GM18868 (cell line): ENCODE results near the gene THSD4.

Source experiments
- ATAC-seq: cut with Tn5 transposase; IDR thresholded peaks from one replicate; pipeline ENCODE4 v1.9.1; 2021; ENCODE audit warnings: mild to moderate bottlenecking, moderate library complexity; ENCODE audit not compliant: unreplicated experiment

THSD4 gene

DNA sequence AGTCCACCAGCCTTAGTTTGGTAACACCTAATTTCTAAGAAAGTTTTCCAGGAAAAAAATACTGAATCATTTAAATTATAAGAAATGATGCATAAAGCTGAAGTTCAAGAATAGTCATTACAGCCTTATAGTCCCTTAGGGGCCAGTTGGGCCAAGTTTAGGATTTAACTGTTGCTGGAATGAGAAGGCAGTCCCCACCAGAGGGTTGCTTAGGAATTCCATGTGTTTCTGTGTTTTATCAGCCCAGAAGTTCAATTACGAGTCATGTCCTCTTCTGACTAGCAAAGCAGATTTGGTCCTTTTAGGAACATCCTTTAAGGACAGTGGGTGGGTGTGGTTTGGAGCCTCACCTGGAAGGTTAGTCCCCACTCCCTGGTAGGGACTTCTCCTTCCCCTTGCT lies 638.1 kb downstream of the THSD4 start:
- no peak for ATAC-seq

DNA sequence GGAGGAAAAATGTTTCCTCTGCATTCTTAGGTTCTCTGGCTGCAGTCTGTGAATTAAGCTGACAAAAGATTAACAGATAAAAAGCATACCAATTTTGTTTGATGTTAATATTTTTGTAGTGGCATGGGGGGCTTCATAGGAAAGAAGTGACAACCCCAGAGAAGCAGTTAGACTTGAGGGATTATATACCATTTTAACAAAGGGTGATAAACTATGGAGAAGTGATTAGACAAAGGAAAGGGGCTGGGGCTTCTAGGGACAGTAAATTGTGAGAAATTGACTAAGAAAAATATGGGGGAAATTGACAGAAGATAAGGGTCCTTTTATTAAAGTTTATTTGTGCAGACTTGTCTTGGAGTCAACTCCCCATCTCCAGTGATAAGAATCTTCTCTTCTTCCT lies 639.4 kb downstream of the THSD4 start:
- ATAC-seq, result no peak

DNA sequence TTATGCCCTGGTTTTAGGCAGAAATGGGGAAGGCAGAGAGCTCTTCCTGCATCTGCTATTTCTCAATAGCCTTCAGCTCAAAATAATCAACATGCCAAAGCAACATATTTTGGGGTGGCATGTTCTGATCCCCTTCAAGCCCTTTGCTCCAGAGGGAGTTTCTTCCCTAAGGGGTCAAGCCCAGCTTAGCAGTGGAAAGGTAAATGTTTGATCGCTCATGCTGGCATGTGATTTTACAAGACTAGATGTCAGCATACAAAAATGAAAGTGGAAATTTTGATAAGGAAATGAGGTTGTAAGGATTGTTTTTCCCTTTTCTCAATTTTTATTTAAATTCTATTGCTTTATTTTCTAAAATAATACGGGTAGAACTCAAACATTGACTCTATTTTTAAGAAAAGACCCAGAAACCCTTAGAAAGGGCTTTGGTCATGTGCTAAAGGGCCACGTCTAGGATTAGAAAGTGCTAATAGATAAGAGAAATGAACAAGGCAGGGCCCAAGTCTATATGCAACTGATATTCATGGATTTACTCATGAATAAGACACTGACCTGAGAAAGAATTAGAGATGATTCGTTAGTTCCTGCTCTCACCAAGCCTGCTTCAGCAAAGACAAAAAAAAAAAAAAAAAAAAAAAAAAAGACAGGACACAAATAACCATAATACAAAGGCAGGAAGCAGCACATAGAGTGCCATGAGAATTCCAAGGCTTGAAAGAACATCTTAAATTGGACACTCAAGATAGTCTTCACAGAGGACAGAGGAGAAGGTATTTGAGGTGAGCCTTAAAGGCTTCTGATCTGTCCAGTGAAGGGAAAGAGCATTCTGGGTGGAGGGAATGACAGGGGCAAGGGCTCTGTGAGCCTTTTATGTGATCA lies 640.1 kb downstream of the THSD4 start:
- ATAC-seq, result no peak

DNA sequence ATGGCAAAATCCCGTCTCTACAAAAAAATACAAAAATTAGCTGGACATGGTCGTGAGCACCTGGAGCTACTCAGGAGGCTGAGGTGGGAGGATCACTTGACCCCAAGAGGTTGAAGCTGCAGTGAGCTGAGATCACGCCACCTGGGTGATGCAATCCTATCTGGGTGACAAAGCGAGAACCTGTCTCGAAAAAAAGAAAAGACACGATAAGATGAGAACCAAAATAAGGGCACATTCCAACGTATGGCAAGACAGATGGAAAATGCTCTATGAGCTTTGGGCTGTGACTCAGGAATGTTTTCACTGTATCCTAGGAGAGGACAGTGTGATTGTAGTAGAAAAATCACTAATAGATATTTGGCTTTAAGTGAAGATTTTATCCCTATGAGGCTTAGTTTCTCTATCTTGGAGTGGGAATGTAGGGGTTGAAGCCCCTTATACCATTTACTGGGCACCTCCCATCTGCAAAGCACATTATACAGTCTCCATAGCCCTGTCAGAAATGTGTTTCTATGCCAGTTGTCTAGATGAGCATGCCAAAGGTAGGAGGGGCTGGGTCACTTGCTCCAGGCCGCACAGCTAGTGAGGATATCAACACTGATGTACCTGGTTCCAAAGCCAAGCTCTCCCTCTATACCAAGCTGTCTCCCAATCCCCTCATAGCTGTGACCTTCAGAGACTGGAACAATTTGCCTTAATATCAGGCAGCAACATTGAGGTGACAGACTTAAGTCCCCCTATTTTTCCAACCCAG lies 641.5 kb downstream of the THSD4 start:
- ATAC-seq, result no peak

DNA sequence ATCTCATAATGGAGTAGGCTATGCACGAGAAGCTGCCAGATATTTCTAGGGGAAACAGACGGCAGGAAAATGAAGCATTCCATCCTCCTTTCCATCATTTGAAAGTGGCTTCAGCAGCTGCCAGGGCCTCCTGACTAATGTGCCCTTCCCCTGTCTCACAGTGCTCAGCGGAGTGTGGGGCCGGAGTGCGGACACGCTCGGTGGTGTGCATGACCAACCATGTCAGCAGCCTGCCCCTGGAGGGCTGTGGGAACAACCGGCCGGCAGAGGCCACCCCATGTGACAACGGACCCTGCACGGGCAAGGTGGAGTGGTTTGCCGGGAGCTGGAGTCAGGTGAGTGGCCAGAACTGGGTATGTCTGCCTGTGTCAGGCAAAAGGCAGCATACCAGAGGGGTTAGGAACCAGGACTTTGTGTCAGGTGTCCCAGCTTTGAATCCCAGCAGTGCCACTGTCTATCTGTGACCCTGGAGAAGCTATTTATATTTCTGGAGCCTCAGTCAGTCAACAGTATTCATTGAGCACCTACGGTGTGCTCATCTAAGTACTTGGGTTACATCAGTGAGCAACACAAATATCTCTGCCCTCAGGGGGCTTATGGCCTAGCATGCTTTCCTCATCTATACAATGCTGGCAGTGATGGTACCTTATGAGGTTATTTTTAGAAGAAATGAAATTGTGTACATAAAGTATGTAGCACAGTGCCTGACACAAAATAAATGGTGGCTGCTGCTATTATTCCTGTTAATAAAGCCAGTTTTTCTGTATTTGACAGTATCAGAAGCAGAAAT lies 642.7 kb downstream of the THSD4 start:
- no peak for ATAC-seq

DNA sequence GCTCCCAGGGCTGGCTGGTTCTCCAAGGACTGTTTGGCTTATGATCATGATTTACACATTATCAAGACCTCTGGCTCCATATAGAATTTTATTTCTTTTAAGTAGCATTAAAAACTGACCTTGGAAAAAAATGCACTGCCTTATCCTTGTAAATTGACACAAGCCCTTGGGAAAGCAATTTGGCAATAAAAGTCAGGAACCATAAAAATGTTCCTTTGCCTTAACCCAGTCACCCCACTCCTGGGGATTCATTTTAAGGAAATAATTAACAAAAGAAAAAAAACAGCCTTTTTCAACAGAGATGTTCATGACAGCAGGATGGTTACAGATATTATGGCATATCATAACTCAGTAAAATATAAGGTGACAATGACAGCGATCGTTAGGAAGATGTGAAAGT lies 643.4 kb downstream of the THSD4 start:
- ATAC-seq, result no peak

DNA sequence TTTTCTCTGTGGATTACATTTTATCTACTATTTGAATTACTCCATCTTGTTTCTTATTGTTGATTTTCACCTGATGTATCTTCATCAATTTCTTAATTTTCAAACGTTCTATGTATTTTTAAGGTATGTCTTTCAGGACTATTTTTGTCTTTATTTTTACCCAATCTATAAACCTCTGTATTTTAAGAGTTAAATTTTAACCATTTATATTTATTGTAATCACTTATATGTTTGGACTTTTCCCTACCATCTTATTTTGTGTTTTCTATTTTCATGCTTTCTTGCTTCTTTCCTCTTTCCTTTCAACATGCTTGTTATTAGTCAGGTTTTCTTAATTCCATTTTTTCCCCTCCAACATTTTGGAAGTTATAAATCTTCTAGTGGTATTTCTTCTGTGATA lies 645.6 kb downstream of the THSD4 start:
- ATAC-seq, result no peak

DNA sequence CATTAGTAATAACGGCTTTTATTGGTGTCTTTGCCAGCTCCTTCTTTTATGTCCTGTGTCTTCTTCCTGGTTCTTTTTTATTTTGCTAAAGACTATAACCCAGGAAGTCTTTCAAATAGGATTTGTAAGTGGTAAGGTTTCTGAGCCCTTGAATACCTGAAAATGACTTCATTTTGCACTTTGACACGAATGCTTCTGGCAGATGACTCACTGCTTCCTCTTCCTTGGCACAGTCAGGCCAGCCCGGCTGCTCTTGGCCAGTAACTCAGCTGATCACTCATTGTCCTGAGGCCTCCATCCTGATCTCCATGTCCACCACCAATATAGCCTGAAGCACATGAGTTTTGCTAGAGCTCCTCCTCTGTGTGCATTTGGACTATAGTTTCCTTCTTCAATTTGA lies 646.4 kb downstream of the THSD4 start:
- ATAC-seq, result no peak

DNA sequence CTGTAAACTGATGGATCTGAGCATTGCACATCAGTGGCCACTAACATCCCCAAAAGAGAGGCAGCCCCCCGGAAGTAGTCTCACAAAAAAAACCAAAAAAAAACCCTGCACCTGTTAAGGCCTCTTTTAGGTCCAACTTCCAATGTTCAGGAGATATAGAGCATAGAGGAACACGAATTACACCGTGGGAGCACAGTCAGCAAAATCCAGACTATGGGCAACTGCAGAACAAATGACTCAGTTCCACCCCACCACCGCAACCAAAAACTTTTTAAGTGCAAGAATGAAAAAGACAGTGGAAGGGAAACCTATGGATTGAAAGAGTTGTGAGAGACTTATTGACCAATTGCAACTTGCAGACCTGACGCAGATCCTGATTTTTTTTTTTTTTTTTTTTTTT lies 652.9 kb downstream of the THSD4 start:
- no peak for ATAC-seq

DNA sequence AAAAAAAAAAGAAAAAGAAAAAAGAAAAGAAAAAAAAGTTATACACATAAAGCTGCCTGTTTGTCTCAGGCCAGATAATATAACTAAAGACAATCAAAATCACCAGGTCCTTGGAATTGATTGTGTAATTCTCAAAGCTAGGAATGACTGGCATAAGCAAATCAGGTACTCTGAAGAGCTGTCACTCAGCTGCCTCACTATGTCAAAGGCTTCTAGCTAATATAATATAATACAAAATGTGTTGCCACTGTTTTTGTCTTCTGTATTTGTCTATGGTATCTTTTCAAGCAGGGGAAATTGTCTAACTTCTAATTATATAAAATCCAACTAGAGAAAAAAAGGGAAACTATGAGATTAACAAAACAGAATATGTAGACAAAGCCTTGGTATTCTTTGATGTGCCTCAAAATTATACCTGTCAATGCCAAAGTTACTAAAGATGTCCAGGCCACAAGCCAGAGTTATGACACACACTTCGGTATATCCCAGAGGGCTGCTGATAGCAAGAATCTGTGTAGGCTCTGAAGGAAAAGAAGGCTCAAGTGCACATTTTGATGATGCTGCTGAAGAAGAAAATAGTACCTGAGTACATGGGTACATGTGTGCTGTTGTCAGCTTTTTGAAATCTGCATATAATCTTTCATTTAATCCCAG lies 658.1 kb downstream of the THSD4 start:
- no peak for ATAC-seq

DNA sequence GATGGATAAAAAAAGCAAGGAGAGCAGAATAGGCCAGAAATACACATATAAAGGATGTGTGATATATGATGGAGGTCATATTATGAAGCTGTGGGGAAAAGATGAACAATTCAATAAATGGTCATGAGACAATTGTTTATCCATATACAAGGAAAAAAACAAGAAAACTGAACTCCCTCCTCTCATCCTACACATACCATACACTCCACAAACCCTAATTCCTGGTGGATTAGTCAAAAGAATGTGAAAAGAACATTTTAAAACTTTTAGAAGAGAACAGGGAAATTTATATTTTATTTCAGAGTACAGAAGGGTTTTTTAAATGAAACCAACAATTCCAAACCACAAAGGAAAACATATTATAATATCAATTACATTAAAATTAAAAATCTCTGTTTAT lies 660.6 kb downstream of the THSD4 start:
- no peak for ATAC-seq

DNA sequence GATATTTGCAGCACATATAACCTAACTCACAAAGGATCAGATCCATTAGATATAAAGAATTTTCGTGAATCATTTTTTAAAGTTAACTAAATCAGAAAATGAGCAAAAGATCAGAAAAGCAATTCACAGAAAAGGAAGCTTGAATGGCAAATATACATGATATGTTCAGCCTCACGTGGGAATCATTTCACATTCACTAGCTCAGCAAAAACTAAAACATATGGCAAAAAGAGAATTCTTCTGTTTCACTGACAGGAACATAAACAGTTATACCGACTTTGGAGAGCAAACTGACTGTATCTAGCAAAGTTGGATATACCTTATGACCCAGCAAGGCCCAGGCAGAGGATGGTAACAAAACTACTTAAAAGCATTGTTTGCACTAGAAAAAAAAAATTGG lies 661.0 kb downstream of the THSD4 start:
- no peak for ATAC-seq

DNA sequence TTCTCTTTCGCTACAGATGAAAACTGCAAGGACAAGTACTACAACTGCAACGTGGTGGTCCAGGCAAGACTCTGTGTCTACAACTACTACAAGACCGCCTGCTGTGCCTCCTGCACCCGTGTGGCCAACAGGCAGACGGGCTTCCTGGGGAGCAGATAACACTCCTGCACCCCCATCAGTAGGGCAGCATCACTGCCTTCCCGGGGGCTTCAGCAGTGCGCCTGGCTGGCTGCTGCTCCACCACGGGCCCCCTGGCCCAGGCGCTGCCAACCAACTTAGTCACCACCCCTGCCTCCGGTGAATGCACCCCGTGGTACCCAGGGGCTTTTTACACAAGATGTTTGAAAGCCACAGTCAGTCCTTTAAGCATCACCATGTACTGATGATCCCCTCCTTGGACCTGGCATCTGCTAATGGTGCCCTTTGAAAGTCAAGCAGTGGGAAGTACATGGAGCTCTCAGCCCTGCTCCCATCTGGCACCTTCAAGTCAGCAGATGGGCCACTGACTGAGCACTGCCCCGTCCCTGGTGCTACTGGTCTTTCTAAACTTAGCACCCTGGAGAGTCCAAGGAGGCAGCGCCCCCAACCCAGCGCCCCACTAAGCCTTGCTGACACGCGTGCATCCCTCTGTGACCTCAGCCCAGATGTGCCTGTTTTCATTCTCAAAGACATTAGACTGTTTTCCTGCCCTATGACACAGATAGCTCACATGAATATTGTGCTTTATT lies 662.1 kb downstream of the THSD4 start:
- ATAC-seq, result no peak

DNA sequence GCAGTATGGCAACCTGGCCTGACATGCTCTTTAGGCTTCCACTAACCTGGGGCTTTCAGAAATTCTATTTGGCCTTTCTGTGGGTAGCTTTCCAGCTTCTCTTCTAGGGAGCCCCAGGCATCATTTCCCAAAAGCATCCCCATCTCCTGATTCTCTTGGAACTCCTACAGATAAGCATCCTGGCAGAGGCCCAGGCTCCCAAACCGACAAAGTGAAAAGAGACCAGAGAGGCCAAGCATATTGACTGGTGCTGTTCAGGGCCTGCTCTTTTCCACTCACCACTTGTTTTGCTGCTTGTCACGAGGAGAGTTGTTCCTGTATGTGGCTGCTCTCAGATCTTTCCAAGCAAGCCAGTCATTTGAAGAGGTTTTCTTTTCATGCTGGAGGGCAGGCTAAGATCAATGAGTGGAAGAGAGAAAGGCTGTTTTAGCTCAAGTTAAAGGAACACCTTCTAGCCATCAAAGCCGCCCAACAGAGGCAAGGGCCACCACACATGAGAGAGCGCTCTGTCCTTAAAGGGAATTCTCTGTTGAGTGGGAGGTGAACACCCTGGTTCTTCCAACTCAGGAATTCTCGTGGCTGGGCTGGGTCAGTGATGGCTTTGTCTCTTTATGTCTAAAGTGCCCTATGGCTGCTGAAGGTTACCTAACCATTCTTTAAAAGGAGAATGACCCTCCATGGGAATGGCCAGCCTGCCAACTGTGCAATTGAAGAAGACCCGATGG lies 664.0 kb downstream of the THSD4 start:
- no peak for ATAC-seq

DNA sequence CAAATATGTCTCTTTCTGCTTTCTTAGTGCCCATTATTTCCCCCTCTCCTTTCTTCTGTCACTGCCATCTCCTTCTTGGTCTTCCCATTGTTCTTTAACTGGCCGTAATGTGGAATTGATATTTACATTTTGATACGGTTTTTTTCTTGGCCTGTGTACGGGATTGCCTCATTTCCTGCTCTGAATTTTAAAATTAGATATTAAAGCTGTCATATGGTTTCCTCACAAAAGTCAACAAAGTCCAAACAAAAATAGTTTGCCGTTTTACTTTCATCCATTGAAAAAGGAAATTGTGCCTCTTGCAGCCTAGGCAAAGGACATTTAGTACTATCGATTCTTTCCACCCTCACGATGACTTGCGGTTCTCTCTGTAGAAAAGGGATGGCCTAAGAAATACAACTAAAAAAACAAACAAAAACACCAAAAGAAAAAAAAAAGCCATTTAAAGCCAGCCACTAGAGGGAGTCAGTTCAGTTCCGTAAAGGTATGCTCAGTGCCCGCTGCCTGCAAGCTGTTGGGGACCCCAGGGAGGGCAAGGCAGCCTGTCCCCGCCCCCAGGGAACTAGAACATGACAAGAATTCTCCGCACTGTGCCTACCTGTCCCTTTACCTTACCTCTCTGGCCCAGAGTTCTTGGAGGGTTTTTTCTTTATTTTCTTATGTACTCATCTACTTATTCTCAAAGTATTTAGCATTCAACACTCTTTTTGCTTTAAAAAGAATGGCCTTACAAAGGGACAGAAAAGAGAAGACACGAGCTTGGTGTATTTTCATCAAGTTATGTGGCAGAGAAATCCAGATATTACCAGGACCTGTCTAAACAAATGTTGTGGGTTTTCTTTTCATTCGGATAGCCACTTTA lies 665.1 kb downstream of the THSD4 start:
- ATAC-seq, result no peak

DNA sequence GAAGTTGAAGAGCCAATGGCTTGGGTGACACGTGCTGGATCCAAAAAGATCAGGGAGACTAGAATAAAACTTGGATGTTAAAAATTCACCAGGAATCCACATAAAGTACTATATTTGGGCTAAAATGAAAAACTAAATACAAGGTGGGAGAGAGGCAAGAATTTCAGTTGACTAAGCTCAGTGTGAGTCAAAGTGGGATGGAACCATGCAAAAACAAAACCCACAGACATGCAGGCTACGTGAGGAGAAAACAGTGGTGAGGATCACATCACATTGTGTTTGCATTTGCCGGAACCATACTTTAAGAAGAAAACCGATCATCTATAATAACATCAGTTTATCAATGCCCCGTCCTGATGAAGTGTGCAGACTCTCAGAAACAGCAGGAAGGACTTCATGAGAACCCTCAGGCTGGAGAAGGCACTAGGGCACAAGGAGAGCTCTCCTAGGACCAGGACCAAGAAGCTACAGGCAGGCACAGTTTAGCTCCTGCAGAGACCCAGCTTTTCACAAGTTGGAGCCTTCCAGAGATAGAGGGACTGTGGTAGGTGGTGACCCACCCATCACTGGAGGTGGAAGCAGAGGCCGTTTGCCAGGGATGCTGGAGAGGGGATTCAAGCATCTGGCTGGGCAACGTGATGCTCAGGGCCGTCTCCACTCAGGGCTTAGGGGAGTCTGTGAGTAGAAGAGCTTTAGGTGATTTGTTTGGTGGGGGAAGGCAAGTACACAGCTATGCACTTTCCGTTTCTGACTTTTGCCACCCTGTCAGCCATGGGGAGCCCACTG lies 666.1 kb downstream of the THSD4 start:
- ATAC-seq, result no peak

DNA sequence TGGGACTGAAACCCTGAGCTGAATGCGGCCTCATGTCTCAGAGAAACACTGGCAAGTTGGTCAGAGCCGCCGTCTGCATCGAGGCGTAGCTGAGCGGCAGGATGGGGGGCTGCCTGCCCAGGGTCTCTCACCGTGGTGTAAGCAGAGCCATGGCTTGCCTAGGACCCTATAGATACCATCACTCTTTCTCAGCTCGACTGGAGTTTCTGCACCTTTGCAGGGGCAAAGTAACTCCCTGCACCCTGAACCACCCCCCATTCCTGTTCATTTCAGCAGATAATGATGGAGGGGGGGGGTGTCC lies 666.6 kb downstream of the THSD4 start:
- ATAC-seq, result no peak
